Prostate gland (tissue), 2 donors: ENCODE data around the gene RESF1. TPM values are rescaled to one million over a fixed set of nuclear protein-coding genes. Genes with fewer than 3 reads are reported as not detected.

ENCODE experiments used
- DNase-seq: peaks from one replicate; pipeline ENCODE4 v3.0.0-alpha.2; 2019; ENCODE audit warnings: low spot score
- H3K27ac ChIP-seq, 2 donors: fragments of 200-600 bp; sonication (generic); 2 replicates each; pipeline ENCODE4 v1.5.1; 2017 to 2019
- H3K27me3 ChIP-seq: fragments of 200-600 bp; sonication (generic); replicated peaks from 2 replicates; pipeline ENCODE4 v1.5.1; 2019; ENCODE audit not compliant: insufficient read depth
- H3K36me3 ChIP-seq, 2 donors: fragments of 200-600 bp; sonication (generic); 1 replicate in 1 of 2; 2 replicates in 1 of 2; pipeline versions ENCODE4 v1.5.1 to v1.8.1; 2017 to 2019
- H3K4me1 ChIP-seq: fragments of 200-600 bp; sonication (generic); replicated peaks from 2 replicates; pipeline ENCODE4 v1.5.1; 2019
- H3K4me3 ChIP-seq, 2 donors: fragments of 200-600 bp; sonication (generic); 2 replicates each; pipeline ENCODE4 v1.5.1; 2017 to 2019
- H3K9me3 ChIP-seq: fragments of 200-600 bp; sonication (generic); 2 replicates; pipeline ENCODE4 v1.5.1; 2017
- POLR2A ChIP-seq: fragments of 450-650 bp; IDR thresholded peaks from one replicate; pipeline ENCODE4 v1.6.1; 2016; ENCODE audit warnings: antibody characterized with exemption, mild to moderate bottlenecking
- POLR2AphosphoS5 ChIP-seq: sonication (generic); formaldehyde crosslinking; IDR thresholded peaks from one replicate; pipeline ENCODE4 v1.6.1; 2017; ENCODE audit warnings: antibody characterized with exemption
- WGBS: methylation state at CpG from one replicate; pipeline ENCODE4 v1.1.5; 2018; 5-methylcytosine and 5-hydroxymethylcytosine counted together
- intact Hi-C: fragments of 100-400 bp; cut with DNase I; formaldehyde crosslinking; loops from one replicate; pipeline ENCODE4 v1.14.2; 2022
- total RNA-seq, 2 donors: library from RNA; depleted of rRNA; stranded (reverse); fragments of >200 nt; gene quantifications; one replicate each; pipeline ENCODE4 v1.1.0, GENCODE V29; 2016
- TF ChIP-seq, protein P1 (sequence below), 4 experiments: fragments of 200-600 bp in 2 of 4; fragments of 450-650 bp in 2 of 4; sonication (generic) in 2 of 4; IDR thresholded peaks; 1 replicate in 3 of 4; 2 replicates in 1 of 4; pipeline ENCODE4 v1.5.1; 2016 to 2019; ENCODE audit warnings: antibody characterized with exemption in 4 of 4, mild to moderate bottlenecking in 2 of 4, moderate library complexity in 2 of 4

RESF1 gene
- total RNA-seq, 2 donors from 2014 or later: 27.6 to 97.7 TPM

DNA sequence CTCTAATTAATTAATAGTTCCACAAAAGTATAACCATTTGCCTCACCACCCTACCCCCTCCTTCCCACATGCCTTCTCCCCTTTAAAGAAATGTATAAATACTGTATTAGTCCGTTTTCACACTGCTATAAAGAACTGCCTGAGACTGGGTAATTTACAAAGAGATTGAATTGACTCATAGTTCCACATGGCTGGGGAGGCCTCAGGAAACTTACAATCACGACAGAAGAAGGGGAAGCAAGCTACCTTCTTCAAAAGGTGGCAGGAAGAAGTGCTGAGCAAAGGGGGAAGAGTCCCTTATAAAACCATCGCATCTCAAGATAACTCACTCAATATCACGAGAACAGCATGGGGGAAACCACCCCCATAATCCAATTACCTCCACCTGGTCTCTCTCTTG is 8.2 kb upstream of the RESF1 start:
- Histone ChIP-seq H3K27ac (no peak overlapping the region), H3K27me3 (no peaks in the 10 kb centered on the region), H3K36me3 (no peaks in the 10 kb centered on the region), H3K4me1 (no peaks in the 10 kb centered on the region), H3K4me3 (no peak overlapping the region), H3K9me3 (no peaks in the 10 kb centered on the region)
- TF ChIP-seq POLR2AphosphoS5 (no peak), POLR2A (no peak)
- TF ChIP-seq, protein P1, sequence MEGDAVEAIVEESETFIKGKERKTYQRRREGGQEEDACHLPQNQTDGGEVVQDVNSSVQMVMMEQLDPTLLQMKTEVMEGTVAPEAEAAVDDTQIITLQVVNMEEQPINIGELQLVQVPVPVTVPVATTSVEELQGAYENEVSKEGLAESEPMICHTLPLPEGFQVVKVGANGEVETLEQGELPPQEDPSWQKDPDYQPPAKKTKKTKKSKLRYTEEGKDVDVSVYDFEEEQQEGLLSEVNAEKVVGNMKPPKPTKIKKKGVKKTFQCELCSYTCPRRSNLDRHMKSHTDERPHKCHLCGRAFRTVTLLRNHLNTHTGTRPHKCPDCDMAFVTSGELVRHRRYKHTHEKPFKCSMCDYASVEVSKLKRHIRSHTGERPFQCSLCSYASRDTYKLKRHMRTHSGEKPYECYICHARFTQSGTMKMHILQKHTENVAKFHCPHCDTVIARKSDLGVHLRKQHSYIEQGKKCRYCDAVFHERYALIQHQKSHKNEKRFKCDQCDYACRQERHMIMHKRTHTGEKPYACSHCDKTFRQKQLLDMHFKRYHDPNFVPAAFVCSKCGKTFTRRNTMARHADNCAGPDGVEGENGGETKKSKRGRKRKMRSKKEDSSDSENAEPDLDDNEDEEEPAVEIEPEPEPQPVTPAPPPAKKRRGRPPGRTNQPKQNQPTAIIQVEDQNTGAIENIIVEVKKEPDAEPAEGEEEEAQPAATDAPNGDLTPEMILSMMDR (IDR thresholded peaks at IDR 0.05): no peak
- WGBS: 51% methylated on average over 4 of the region's 4 CpGs
- no peak for DNase-seq
- intact Hi-C loops: no loop called here

DNA sequence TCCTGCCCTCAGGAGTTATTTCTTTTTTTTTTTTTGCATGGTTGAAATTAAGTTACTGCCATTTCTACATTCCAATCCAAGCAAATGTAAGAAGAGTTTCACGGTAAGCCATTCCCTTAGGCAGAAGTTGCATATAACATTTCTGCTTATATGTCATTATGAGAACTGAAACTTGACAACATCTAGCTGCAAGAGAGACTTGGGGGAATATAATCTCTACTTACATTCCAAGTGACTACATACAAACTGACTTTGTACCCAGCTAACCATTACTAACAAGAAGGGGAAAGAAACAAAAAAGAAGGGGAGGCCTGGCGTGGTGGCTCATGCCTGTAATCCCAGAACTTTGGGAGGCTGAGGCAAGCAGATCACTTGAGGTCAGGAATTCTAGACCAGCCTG is 7.3 kb upstream of the RESF1 start:
- WGBS: 95% methylated on average over 2 of the region's 2 CpGs
- intact Hi-C loops: no loop called here
- no peak for DNase-seq
- TF ChIP-seq, protein P1 (IDR thresholded peaks at IDR 0.05): no peak
- TF ChIP-seq POLR2A (no peak), POLR2AphosphoS5 (no peak)
- Histone ChIP-seq H3K27ac (no peak overlapping the region), H3K27me3 (no peaks in the 10 kb centered on the region), H3K4me1 (no peaks in the 10 kb centered on the region), H3K9me3 (no peaks in the 10 kb centered on the region), H3K4me3 (no peak overlapping the region), H3K36me3 (no peaks in the 10 kb centered on the region)

DNA sequence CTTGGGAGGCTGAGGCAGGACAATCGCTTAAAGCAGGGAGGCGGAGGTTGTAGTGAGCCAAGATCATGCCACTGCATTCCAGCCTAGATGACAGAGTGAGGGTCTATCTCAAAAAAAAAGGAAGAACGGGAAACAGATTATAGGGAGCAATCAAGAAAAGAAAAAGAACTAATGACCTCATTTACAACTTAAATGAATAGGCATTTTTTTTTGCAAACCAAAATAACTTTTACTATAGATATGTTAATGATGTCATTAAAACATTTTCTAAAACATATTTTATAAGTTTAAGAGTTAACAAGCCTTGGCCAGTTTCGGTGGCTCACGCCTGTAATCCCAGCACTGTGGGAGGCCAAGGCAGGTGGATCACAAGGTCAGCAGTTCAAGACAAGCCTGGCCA is 6.8 kb upstream of the RESF1 start:
- TF ChIP-seq POLR2A (no peak), POLR2AphosphoS5 (no peak)
- TF ChIP-seq, protein P1 (IDR thresholded peaks at IDR 0.05): no peak
- DNase-seq: no peak
- Histone ChIP-seq H3K9me3 (no peaks in the 10 kb centered on the region), H3K36me3 (no peaks in the 10 kb centered on the region), H3K4me3 (no peak overlapping the region), H3K4me1 (no peaks in the 10 kb centered on the region), H3K27me3 (no peaks in the 10 kb centered on the region), H3K27ac (no peak overlapping the region)
- 94% methylated on average over 5 of the region's 5 CpGs for WGBS
- intact Hi-C loops: no loop called here

DNA sequence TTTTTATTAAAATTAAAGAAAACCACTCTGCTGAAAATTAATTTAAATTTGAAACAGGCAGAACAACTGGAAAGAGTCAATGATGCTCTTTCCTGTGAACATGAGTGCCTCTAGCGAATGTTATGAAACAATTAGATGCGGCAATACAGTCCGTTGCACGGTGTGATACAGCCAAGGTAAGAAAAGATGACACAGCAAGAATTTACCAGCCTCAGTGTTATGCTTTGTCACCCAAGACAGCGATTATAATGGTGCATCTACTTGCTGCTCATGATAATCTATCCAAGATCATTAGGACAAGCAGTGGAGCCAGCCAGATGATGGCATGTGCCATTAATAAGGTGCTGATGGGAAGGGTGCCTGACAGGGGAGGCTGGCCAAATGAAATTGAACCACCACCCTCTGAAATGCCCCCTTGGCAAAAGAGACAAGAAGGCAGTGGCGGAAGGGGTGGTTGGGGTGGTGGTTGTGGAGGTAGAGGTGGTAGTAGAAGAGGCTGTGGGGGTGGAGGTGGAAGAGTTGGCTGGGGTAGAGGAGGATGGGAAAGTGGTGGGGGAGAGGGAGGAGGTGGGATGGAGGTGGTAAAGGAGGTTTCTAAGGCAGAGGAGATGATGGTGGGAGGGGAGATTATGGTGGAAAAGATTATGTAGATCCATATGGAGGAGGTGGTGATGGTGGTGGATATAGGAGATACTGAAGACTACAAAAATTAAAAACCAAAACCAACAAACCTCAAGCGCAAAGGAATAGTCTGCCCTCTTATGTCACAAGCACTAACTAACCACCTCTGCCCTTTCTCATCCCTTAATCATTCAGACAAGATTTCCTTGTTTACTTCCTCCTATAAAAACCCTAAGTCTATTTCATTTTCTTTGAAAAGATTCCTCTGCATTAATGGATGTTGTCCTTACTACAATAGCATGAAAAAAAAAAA is 4.0 kb upstream of the RESF1 start:
- no peaks in the 10 kb centered on the region for H3K36me3 ChIP-seq
- no peaks in the 10 kb centered on the region for H3K9me3 ChIP-seq
- no peak for TF ChIP-seq POLR2AphosphoS5
- TF ChIP-seq, protein P1 (IDR thresholded peaks at IDR 0.05): no peak
- TF ChIP-seq POLR2A: no peak
- intact Hi-C loops: no loop called here
- 92% methylated on average over 7 of the region's 7 CpGs for WGBS
- no peak overlapping the region for H3K27ac ChIP-seq
- H3K4me1 ChIP-seq: no peaks in the 10 kb centered on the region
- DNase-seq: no peak
- no peaks in the 10 kb centered on the region for H3K27me3 ChIP-seq
- H3K4me3 ChIP-seq: no peak overlapping the region
